Sigmoid colon (tissue), 4 donors: ENCODE measurements around the gene SLC9B1.

Experiments
- EP300 ChIP-seq, 4 donors: sonication (generic); formaldehyde crosslinking; IDR thresholded peaks; one replicate each; pipeline ENCODE4 v1.6.1; 2017; ENCODE audit warnings: antibody characterized with exemption in 4 of 4
- POLR2A ChIP-seq, 2 donors: fragments of 450-650 bp; IDR thresholded peaks; one replicate each; pipeline ENCODE4 v1.6.1; 2016; ENCODE audit warnings: antibody characterized with exemption in 2 of 2, mild to moderate bottlenecking in 2 of 2, moderate library complexity in 2 of 2
- POLR2AphosphoS5 ChIP-seq, 4 donors: sonication (generic); formaldehyde crosslinking; IDR thresholded peaks; one replicate each; pipeline ENCODE4 v1.6.1; 2017; ENCODE audit warnings: antibody characterized with exemption in 4 of 4
- TF ChIP-seq, protein P1 (sequence below), 4 experiments: fragments of 450-650 bp in 3 of 4; fragments of 200-600 bp in 1 of 4; IDR thresholded peaks; one replicate each; pipeline ENCODE4 v1.5.1; 2016 to 2019; ENCODE audit warnings: antibody characterized with exemption in 4 of 4, mild to moderate bottlenecking in 3 of 4, moderate library complexity in 2 of 4

DNA sequence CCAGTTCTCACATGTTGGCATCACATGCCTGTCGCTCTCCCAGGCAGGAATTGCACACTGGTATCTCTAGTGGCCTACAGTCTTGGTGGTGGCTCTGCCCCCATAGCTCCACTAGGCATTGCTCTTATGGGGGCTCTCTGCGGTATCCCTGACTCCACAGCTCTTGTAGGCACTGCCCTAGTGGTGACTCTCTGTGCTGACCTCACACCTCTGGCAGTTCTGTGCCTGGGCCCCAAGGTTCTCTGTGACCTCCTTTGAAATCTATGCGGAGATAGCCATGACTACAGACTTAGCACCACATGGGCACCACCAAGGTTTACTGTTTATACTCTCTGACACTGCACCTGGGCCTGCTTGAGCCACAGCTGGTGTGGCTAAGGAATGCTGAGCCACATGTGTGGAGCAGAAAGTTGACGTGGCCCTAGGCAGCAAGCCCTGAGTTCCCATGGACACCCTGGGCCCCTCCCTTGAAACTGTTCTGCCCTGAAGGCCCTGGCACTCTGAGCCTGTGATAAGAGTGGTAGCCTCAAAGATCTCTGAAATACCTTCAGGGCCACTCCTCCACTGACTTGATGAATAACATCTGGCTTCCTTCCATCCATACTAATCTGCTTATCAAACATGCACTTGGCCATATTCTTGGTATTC, 8.0 kb downstream of the SLC9B1 start:
- TF ChIP-seq, protein P1, sequence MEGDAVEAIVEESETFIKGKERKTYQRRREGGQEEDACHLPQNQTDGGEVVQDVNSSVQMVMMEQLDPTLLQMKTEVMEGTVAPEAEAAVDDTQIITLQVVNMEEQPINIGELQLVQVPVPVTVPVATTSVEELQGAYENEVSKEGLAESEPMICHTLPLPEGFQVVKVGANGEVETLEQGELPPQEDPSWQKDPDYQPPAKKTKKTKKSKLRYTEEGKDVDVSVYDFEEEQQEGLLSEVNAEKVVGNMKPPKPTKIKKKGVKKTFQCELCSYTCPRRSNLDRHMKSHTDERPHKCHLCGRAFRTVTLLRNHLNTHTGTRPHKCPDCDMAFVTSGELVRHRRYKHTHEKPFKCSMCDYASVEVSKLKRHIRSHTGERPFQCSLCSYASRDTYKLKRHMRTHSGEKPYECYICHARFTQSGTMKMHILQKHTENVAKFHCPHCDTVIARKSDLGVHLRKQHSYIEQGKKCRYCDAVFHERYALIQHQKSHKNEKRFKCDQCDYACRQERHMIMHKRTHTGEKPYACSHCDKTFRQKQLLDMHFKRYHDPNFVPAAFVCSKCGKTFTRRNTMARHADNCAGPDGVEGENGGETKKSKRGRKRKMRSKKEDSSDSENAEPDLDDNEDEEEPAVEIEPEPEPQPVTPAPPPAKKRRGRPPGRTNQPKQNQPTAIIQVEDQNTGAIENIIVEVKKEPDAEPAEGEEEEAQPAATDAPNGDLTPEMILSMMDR (IDR thresholded peaks at IDR 0.05): no peak
- no peak for TF ChIP-seq EP300 (IDR thresholded peaks at IDR 0.05)
- no peak for TF ChIP-seq POLR2A (IDR thresholded peaks at IDR 0.05)
- TF ChIP-seq POLR2AphosphoS5 (IDR thresholded peaks at IDR 0.05): no peak
